Hematopoietic multipotent progenitor cell treated with erythropoietin and hydrocortisone succinate and interleukin-3 and kit ligand, for 15 days (in vitro differentiated cells): ENCODE measurements around the gene NBEAL1.
A peak's percentile ranks its signal among the peaks of the same experiment; 100 is the strongest.
"Not testable (repeated sequence)": the region's sequence is repeated elsewhere in the genome, so short reads cannot be mapped to it uniquely, and the experiment has no call there.

Experiments
- DNase-seq: peaks from one replicate; pipeline ENCODE4 v3.0.0-alpha.2; 2015; ENCODE audit warnings: low spot score

The NBEAL1 gene

DNA sequence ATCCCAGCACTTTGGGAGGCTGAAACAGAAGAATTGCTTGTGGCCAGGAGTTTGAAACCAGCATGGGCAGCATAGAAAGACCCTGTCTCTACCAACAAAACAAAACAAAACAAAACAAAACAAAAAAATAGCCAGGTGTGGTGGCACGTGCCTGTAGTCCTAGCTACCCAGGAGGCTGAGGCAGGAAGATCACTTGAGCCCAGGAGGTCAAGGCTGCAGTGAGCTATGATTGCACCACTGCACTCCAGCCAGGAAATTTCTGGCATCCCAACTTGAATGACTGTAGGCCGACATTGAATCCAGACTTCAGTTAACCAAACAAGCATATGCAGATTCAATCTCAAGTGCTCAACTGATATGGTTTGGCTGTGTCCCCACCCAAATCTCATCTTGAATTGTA lies 215.0 kb downstream of the NBEAL1 start:
- DNase-seq: not testable (repeated sequence)

DNA sequence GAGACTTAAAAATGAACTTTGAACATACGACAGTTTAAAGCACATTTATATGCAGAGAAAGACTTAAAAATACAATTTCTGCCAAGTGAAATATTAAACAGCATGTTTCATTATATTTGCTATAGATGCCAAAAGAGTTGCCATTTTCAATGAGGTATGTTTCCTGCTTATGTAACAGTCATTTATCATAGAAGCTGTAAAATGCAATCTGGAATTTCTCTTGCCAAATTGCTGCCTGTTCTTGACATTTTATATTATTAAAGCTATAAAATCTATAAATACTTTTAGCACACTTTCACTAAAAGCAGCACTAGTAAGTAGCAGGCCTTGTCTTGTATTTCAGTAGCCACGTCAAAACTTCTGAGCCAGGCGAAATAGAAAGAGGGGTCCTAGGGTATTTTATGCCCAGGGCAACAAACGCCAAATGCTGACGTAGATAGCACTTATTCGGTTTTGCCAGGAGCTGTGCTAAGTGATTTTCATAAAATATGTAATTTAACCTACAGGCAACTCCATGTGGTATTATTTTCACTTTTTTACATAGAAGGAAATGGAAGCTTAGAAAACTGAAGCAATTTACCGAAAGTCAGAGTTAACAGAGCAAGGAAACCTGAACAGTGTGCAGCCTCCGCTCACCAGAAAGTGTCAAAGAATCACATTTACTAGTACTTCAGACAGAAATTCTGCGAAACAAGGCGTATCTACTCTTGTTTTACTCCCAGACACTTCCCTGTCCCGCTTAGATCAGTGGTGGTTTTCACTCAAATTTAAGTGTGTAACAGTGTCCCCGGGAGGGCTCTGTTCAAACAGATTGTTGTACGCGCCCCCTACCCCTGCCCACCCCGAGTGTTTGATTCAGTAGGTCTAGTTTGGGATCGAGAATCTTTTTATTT lies 222.9 kb downstream of the NBEAL1 start:
- no peak for DNase-seq

DNA sequence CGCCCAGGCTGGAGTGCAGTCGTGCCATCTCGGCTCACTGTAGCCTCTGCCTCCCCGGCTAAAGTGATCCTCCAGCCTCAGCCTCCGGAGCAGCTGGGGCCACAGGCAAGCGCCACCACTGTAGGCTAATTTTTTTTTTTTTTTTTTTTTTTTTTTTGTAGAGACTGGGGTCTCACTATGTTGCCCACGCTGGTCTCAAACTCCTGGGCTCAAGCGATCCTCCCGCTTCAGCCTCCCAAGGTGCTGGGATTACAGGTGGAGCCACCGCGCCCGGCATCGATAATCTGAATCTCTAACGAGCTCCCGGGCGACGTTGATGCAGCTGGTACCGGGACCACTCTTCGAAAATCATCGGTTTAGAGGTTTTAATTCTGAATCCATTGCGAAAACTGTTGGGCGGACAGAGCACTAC lies 223.6 kb downstream of the NBEAL1 start:
- no peak for DNase-seq

DNA sequence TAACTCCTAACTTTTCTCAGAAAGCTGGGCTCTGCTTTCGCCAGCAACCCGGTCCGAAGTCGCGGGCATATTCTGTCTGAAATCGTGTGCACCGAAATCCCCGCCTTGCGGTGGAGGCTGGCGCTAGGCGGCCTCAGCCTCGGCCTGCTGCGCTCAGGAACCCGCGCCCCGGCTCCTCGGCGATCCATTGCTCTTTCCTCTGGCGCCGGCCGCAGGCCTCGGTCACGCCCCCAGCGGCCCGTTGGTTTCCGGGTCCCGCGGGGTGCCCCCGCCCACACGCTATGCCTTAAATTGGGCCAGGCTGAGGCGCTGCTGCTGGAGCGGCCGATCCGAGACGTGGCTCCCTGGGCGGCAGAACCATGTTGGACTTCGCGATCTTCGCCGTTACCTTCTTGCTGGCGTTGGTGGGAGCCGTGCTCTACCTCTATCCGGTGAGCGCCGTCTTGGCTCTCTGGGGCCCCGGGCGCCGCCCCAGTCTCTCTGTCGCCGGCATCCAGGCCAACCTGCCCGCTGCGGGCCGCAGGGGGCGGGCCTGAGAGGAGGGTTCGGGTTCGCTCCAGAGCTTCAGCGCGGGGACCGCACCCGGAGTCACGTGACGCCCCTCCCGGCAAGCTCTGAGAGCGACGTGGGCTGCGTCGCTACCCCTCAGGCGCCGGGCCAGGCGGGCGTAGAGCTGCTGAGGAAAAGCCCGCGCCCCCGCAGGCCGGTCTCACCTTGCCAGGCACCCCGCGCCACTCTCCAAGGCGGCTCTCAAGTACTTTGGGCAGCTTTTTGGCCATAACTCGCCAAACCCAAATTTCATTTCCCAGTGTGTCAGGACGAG lies 224.2 kb downstream of the NBEAL1 start, which contains the start of gene CYP20A1:
Gene CYP20A1 (plus strand): TSS at position 315 of the 823 bp plus-strand sequence. CDS start 45 bp downstream, at position 360.
- peak; percentile 95 for DNase-seq

DNA sequence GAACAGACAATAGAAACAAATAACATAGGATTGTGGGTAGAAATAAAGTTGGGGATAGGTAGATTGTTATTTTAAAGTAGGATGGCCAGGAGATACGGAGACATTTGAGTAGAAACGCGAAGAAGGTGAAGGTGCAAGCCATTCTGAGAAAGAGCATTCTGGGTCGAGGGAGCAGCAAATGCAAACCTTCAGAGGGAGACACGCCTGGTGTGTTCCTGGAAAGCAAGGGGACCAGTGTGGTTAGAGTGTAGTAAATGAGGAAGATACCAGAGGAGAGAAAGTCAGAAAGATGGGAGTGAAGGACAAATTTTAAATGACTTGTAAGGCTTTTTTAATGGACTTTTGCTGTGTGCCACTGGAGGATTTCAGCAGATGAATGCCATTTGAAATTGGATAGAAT lies 225.8 kb downstream of the NBEAL1 start:
- no peak for DNase-seq

DNA sequence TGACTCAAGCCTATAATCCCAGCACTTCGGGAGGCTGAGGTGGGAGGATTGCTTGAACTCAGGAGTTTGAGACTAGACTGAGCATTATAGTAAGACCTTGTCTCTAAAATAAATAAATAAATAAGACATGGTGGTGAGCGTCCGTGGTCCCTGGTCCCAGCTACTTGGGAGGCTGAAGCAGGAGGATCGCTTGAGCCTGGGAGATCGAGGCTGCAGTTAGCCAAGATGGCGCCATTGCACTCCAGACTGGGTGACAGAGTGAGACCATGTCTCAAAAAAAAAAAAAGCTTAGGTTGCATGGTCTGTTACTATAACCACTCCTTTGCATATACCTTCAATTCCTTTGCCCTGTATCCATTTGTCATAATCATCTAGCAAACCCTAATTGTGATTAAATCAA lies 227.8 kb downstream of the NBEAL1 start:
- no peak for DNase-seq

DNA sequence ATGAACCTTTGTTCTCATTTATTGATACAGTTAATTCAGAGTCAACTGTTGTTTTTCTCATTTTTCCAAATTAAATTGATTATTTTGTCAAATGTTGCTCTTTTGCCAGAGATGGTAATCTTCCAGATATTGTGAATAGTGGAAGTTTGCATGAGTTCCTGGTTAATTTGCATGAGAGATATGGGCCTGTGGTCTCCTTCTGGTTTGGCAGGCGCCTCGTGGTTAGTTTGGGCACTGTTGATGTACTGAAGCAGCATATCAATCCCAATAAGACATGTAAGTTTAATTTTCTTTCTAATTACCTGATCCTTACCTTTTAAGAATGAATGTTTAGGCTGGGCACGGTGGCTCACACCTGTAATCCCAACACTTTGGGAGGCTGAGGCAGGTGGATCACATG lies 232.0 kb downstream of the NBEAL1 start:
- no peak for DNase-seq

DNA sequence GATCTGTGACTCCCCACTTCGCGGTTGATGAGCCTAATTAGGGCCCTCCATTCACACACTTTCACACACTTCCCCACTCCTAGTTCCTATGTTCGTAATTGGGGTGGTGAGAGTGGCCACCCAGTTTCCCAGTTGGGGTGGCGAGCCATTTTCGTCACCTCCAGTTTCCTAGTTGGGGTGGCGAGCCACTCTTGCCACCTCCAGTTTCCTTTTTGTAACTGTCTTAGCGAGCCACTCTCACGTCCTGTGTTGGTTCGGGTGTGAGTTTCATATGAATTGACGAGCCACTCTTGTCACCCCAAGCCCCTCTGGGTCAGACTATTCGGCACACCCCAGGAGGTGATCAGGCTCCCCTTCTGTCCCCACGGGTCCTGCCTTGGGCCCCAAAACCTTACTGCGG lies 238.1 kb downstream of the NBEAL1 start:
- DNase-seq: no peak

DNA sequence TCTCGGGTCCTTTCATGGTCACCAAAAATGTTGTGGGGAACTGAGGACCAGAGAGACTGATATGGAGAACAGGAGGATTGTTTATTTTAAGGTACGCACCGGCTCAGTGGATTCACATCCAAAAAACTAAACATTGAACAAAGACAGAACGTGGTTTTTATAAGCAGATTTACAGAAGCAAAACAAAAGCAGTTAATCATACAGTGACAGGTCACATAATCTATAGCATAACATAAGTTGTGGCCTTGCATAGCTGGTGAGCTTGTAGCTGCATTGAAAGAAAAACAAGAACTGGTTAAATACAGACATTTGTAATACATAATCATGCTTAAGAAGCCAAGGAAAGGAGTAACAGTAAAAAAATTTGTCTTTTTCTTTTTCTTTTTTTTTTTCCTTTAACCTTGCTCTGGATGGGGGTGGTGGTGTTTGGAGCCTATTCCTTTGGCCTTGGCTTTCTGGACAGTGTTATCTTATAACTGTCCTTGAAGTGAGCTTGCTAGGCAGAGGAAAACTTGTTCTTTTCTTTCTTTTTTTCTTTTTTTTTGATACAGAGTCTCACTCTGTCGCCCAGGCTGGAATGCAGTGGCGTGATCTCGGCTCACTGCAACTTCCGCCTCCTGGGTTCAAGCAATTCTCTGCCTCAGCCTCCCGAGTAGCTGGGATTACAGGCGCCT lies 238.9 kb downstream of the NBEAL1 start:
- DNase-seq: not testable (repeated sequence)

DNA sequence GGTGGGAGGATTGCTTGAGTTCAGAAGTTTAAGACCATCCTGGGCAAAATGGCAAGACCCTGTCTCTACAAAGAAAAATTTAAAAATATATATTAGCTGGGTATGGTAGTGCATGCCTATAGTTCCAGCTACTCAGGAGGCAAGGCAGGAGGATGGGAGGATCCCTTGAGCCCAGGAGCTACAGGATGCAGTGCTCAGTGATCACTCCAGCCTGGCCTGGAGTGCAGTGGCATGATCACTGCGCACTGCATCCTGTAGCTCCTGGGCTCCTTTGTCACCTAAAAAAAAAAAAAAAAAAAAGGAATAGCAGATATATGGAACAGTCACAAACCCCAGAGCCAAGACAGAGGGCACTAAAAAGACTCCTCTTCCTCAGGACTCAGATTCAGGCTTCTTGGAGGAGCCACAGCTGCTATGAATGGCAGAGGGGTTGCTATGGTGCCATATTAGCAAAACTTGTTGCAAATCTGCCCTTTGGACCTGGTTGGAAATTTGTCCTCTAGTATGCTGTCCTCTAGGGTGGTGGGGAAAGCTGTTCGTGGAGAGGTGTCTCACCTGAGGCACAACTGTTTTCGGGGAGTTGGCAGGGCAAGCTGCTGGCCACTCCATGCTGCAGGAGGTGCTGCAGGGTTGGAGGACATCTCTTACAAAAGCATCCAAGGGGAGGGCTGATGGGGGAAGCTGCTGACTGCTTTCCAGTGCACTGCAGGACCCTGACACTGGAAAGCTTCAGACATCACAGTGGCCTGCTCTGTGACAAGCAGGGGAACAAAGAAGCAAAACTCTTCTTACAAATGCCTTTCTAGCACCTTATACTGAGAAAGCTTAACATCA lies 246.9 kb downstream of the NBEAL1 start:
- no peak for DNase-seq
